ENCODE measurements around the gene FBN3.

DNA sequence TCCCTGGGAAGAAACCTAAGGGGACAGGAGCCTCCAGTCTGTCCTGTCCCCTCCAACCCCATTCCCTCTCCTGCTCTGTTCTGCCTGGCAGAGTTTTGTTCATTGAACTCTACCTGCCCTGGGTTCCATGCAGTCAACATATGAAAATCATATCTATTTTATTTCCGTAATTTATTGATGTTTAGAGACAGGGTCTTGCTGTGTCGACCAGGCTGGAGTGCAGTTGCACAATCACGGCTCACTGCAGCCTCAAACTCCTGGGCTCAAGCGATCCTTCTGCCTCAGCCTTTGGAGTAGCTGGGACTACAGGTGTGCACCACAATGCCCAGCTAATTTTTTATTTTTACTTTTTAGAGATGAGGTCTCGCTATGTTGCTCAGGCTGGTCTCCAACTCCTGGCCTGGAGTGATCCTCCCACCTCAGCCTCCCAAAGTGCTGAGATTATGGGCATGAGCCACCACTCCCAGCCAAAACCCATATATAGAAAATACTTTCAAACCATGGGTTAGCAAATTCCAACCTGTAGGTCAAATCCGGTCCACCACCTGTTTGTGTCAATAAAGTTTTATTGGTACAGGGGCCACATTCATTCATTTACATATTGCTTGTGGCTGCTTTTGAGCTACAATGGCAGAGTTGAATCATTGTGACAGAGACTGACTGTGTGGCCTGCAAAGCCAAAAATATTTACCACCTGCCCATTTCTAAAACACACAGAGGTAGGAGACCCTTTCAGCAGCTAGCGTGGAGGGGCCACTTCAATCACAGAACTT lies 39.3 kb downstream of the FBN3 start:
- TF ChIP-seq, protein P1, sequence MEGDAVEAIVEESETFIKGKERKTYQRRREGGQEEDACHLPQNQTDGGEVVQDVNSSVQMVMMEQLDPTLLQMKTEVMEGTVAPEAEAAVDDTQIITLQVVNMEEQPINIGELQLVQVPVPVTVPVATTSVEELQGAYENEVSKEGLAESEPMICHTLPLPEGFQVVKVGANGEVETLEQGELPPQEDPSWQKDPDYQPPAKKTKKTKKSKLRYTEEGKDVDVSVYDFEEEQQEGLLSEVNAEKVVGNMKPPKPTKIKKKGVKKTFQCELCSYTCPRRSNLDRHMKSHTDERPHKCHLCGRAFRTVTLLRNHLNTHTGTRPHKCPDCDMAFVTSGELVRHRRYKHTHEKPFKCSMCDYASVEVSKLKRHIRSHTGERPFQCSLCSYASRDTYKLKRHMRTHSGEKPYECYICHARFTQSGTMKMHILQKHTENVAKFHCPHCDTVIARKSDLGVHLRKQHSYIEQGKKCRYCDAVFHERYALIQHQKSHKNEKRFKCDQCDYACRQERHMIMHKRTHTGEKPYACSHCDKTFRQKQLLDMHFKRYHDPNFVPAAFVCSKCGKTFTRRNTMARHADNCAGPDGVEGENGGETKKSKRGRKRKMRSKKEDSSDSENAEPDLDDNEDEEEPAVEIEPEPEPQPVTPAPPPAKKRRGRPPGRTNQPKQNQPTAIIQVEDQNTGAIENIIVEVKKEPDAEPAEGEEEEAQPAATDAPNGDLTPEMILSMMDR (IDR thresholded peaks at IDR 0.05) = no peak
- TF ChIP-seq POLR2A (IDR thresholded peaks at IDR 0.05) = no peak
